ENCODE measurements around the gene GALR2. TPM values are rescaled to one million over a fixed set of nuclear protein-coding genes. Genes with fewer than 3 reads are reported as not detected.

The GALR2 gene
- total RNA-seq, 1 donor from 2014 or later: 0.36 TPM

- no peak for DNase-seq (ENCODE audit: low read depth)
- H3K9ac ChIP-seq (ENCODE audit: low read length): no peak overlapping the region
- H3K79me2 ChIP-seq (ENCODE audit: insufficient read depth, low read length): no peaks in the 10 kb centered on the region
- H3K4me3 Mint-ChIP-seq (ENCODE audit: unreplicated experiment): peak overlapping the region; percentile 20
- no peak overlapping the region for H3K4me3 ChIP-seq (ENCODE audit: insufficient read depth, low read depth, low read length)
- peaks cover 11% of the 10 kb centered on the region for H4K20me1 ChIP-seq (ENCODE audit: insufficient read depth, low read length)
- peaks cover under 1% of the 10 kb centered on the region for H3K27me3 ChIP-seq (ENCODE audit: insufficient read depth, low read length)
- peaks cover 20% of the 10 kb centered on the region for H3K36me3 ChIP-seq (ENCODE audit: insufficient read depth, low read length)
- no peaks in the 10 kb centered on the region for H3K4me1 ChIP-seq (ENCODE audit: insufficient read depth, low read length)
- H3K27ac Mint-ChIP-seq (ENCODE audit: unreplicated experiment): no peak overlapping the region
- H3K27ac ChIP-seq (ENCODE audit: low read depth, low read length): no peak overlapping the region
- H3K9me3 ChIP-seq (ENCODE audit: insufficient read depth, low read depth, low read length): no peaks in the 10 kb centered on the region
- peaks cover 14% of the 10 kb centered on the region for H3K4me1 Mint-ChIP-seq (ENCODE audit: low read depth, unreplicated experiment)
- no peaks in the 10 kb centered on the region for H3K27me3 Mint-ChIP-seq (ENCODE audit: low read depth, unreplicated experiment)
- FAIRE-seq: no peak
- TF ChIP-seq EZH2 (IDR thresholded peaks at IDR 0.05; ENCODE audit: insufficient read depth, low read length): no peak
- TF ChIP-seq CTCF (IDR thresholded peaks at IDR 0.05; ENCODE audit: insufficient read depth, low read depth, low read length): no peak
- no peaks in the 10 kb centered on the region for H3K9me3 Mint-ChIP-seq (ENCODE audit: unreplicated experiment)
- H2AFZ ChIP-seq (ENCODE audit: low read depth, low read length): no peak overlapping the region
- peaks cover 12% of the 10 kb centered on the region for H3K36me3 Mint-ChIP-seq (ENCODE audit: low read depth, unreplicated experiment)
- no peak overlapping the region for H3K4me2 ChIP-seq (ENCODE audit: low read length)
Measured at GRCh38 chr17:76085731-76086366, 11.3 kb downstream of the GALR2 start.

GRCh38 chr17:76086384-76086783 is 11.8 kb downstream of the GALR2 start:
- Histone ChIP-seq H3K27ac (ENCODE audit: low read depth, low read length) (no peak overlapping the region), H3K36me3 (ENCODE audit: insufficient read depth, low read length) (peaks cover 20% of the 10 kb centered on the region), H3K9ac (ENCODE audit: low read length) (no peak overlapping the region), H3K4me2 (ENCODE audit: low read length) (no peak overlapping the region), H3K4me3 (ENCODE audit: insufficient read depth, low read depth, low read length) (no peak overlapping the region), H3K27me3 (ENCODE audit: insufficient read depth, low read length) (no peaks in the 10 kb centered on the region), H3K4me1 (ENCODE audit: insufficient read depth, low read length) (no peaks in the 10 kb centered on the region), H3K9me3 (ENCODE audit: insufficient read depth, low read depth, low read length) (no peaks in the 10 kb centered on the region), H2AFZ (ENCODE audit: low read depth, low read length) (no peak overlapping the region), H3K79me2 (ENCODE audit: insufficient read depth, low read length) (no peaks in the 10 kb centered on the region), H4K20me1 (ENCODE audit: insufficient read depth, low read length) (peaks cover 14% of the 10 kb centered on the region)
- DNase-seq (ENCODE audit: low read depth) (no peak), FAIRE-seq (no peak)
- no peaks in the 10 kb centered on the region for H3K9me3 Mint-ChIP-seq (ENCODE audit: unreplicated experiment)
- H3K4me1 Mint-ChIP-seq (ENCODE audit: low read depth, unreplicated experiment): peaks cover 11% of the 10 kb centered on the region
- H3K4me3 Mint-ChIP-seq (ENCODE audit: unreplicated experiment): no peak overlapping the region
- H3K27ac Mint-ChIP-seq (ENCODE audit: unreplicated experiment): no peak overlapping the region
- TF ChIP-seq EZH2 (IDR thresholded peaks at IDR 0.05; ENCODE audit: insufficient read depth, low read length) (no peak), CTCF (IDR thresholded peaks at IDR 0.05; ENCODE audit: insufficient read depth, low read depth, low read length) (no peak)
- H3K27me3 Mint-ChIP-seq (ENCODE audit: low read depth, unreplicated experiment): no peaks in the 10 kb centered on the region
- H3K36me3 Mint-ChIP-seq (ENCODE audit: low read depth, unreplicated experiment): peaks cover 12% of the 10 kb centered on the region

GRCh38 chr17:76087531-76087930 is 12.9 kb downstream of the GALR2 start:
- Histone ChIP-seq H2AFZ (ENCODE audit: low read depth, low read length) (no peak overlapping the region), H3K4me1 (ENCODE audit: insufficient read depth, low read length) (no peaks in the 10 kb centered on the region), H3K9me3 (ENCODE audit: insufficient read depth, low read depth, low read length) (no peaks in the 10 kb centered on the region), H3K9ac (ENCODE audit: low read length) (no peak overlapping the region), H3K36me3 (ENCODE audit: insufficient read depth, low read length) (peaks cover 20% of the 10 kb centered on the region), H4K20me1 (ENCODE audit: insufficient read depth, low read length) (peaks cover 20% of the 10 kb centered on the region), H3K27ac (ENCODE audit: low read depth, low read length) (no peak overlapping the region), H3K4me3 (ENCODE audit: insufficient read depth, low read depth, low read length) (no peak overlapping the region), H3K4me2 (ENCODE audit: low read length) (no peak overlapping the region), H3K27me3 (ENCODE audit: insufficient read depth, low read length) (no peaks in the 10 kb centered on the region), H3K79me2 (ENCODE audit: insufficient read depth, low read length) (no peaks in the 10 kb centered on the region)
- peaks cover 14% of the 10 kb centered on the region for H3K36me3 Mint-ChIP-seq (ENCODE audit: low read depth, unreplicated experiment)
- H3K27ac Mint-ChIP-seq (ENCODE audit: unreplicated experiment): no peak overlapping the region
- FAIRE-seq: no peak
- H3K4me1 Mint-ChIP-seq (ENCODE audit: low read depth, unreplicated experiment): peaks cover 5% of the 10 kb centered on the region
- DNase-seq (ENCODE audit: low read depth): no peak
- no peaks in the 10 kb centered on the region for H3K27me3 Mint-ChIP-seq (ENCODE audit: low read depth, unreplicated experiment)
- TF ChIP-seq EZH2 (IDR thresholded peaks at IDR 0.05; ENCODE audit: insufficient read depth, low read length) (no peak), CTCF (IDR thresholded peaks at IDR 0.05; ENCODE audit: insufficient read depth, low read depth, low read length) (no peak)
- no peaks in the 10 kb centered on the region for H3K9me3 Mint-ChIP-seq (ENCODE audit: unreplicated experiment)
- no peak overlapping the region for H3K4me3 Mint-ChIP-seq (ENCODE audit: unreplicated experiment)
